WTC11 (cell line): ENCODE data around the gene STRN3.

Source experiments
- ATF1 ChIP-seq: sonication (generic); formaldehyde crosslinking; IDR thresholded peaks from 2 replicates; pipeline ENCODE4 v1.8.1; 2023; ENCODE audit warnings: mild to moderate bottlenecking, moderate library complexity, missing genetic modification reagents
- CTCF ChIP-seq: fragments of 200-600 bp; IDR thresholded peaks from 2 replicates; pipeline ENCODE4 v1.8.0; 2022; ENCODE audit warnings: antibody characterized with exemption
- E2F5 ChIP-seq: sonication (generic); formaldehyde crosslinking; IDR thresholded peaks from 2 replicates; pipeline ENCODE4 v1.8.1; 2022; ENCODE audit warnings: mild to moderate bottlenecking, moderate library complexity, missing genetic modification reagents
- IRF1 ChIP-seq: sonication (generic); formaldehyde crosslinking; IDR thresholded peaks from 2 replicates; pipeline ENCODE4 v1.8.0; 2023; ENCODE audit warnings: missing genetic modification reagents
- KAT7 ChIP-seq: sonication (generic); formaldehyde crosslinking; IDR thresholded peaks from 2 replicates; pipeline ENCODE4 v1.8.1; 2023; ENCODE audit warnings: missing genetic modification reagents, mild to moderate bottlenecking, borderline replicate concordance
- NFE2L1 ChIP-seq: sonication (generic); formaldehyde crosslinking; IDR thresholded peaks from 2 replicates; pipeline ENCODE4 v1.8.1; 2023; ENCODE audit warnings: missing genetic modification reagents
- NR1H2 ChIP-seq: sonication (generic); formaldehyde crosslinking; IDR thresholded peaks from 2 replicates; pipeline ENCODE4 v1.9.0; 2021; ENCODE audit warnings: mild to moderate bottlenecking, moderate library complexity, missing genetic modification reagents
- NR2C2 ChIP-seq: sonication (generic); formaldehyde crosslinking; IDR thresholded peaks from 2 replicates; pipeline ENCODE4 v1.8.0; 2022; ENCODE audit warnings: mild to moderate bottlenecking, missing genetic modification reagents
- SMAD3 ChIP-seq: sonication (generic); formaldehyde crosslinking; IDR thresholded peaks from 2 replicates; pipeline ENCODE4 v1.8.0; 2022; ENCODE audit warnings: missing genetic modification reagents, mild to moderate bottlenecking, borderline replicate concordance
- SP1 ChIP-seq: sonication (generic); formaldehyde crosslinking; conservative IDR thresholded peaks from 2 replicates; pipeline ENCODE4 v1.8.1; 2022; ENCODE audit warnings: missing genetic modification reagents
- USF2 ChIP-seq: sonication (generic); formaldehyde crosslinking; IDR thresholded peaks from 2 replicates; pipeline ENCODE4 v1.8.1; 2023; ENCODE audit warnings: mild to moderate bottlenecking, missing genetic modification reagents, moderate library complexity

- no peak for TF ChIP-seq CTCF
- no peak for TF ChIP-seq KAT7
- TF ChIP-seq NFE2L1 (CRISPR knock-in tag) = no peak
- no peak for TF ChIP-seq SMAD3
- no peak for TF ChIP-seq E2F5 (CRISPR knock-in tag)
- no peak for TF ChIP-seq IRF1 (CRISPR knock-in tag)
- no peak for TF ChIP-seq USF2 (CRISPR knock-in tag)
- TF ChIP-seq NR2C2 (CRISPR knock-in tag) = no peak
- TF ChIP-seq NR1H2 (CRISPR knock-in tag) = no peak
- no peak for TF ChIP-seq SP1 (CRISPR knock-in tag)
- no peak for TF ChIP-seq ATF1
Measured at GRCh38 chr14:30961330-30961729, 64.8 kb downstream of the STRN3 start.
